ENCODE data around the gene ZFHX3. TPM values are rescaled to one million over a fixed set of nuclear protein-coding genes. Genes with fewer than 3 reads are reported as not detected.

ZFHX3 gene
- total and polyA plus RNA-seq, 2 of the 8 experiments (the other 6 are each of a cell fraction or from before 2014, with no cell fraction given), result 0.08 to 0.99 TPM

GRCh38 chr16:73049511-73049910, 1.6 kb upstream of the ZFHX3 start:
- Histone ChIP-seq H3K27me3 (replicated peaks in 1 of 4; ENCODE audit: control insufficient read depth in 3 of 4, extremely low read depth in 1 of 4, insufficient read depth in 3 of 4, low read length in 3 of 4) (peaks cover 55 to 96% (median 91%) of the 10 kb centered on the region in 4 experiments), H4K5ac (ENCODE audit: insufficient read length, low read depth, low read length) (no peak overlapping the region)

More at GRCh38 chr16:73049511-73049910, 1.6 kb upstream of the ZFHX3 start:
- no peak overlapping the region for H3K18ac ChIP-seq (ENCODE audit: extremely low read depth, low read length)
- TF ChIP-seq CBX8 (IDR thresholded peaks at IDR 0.05; ENCODE audit: borderline replicate concordance, low read depth, low read length), result 0 out of 2 replicates have a peak, but pooled peaks have one; percentile 33
- no peak for TF ChIP-seq POLR2A (IDR thresholded peaks at IDR 0.05; ENCODE audit: control extremely low read depth in 1 of 2, low read depth in 2 of 2, low read length in 2 of 2)
- no peak for TF ChIP-seq SIN3A (conservative IDR thresholded peaks at IDR 0.05 in 1 of 2, IDR thresholded peaks at IDR 0.05 in 1 of 2; ENCODE audit: low read depth in 1 of 2, low read length in 2 of 2)
- no peak overlapping the region for H2AK5ac ChIP-seq (ENCODE audit: low read depth, low read length)
- no peak for DNase-seq (ENCODE audit: low read depth in 1 of 2, low spot score in 2 of 2)
- H2BK20ac ChIP-seq (ENCODE audit: low read length), result no peak overlapping the region
- no peak overlapping the region for H2BK5ac ChIP-seq (ENCODE audit: low read depth, low read length)
- POLR2A ChIA-PET (ENCODE audit: partially characterized antibody), result interaction anchor here (1.0 to 1.9 kb wide), 4 partner anchors 9 to 14 kb away, joined by 3 to 8 read pairs (median 4); no protein-coding TSS in a partner anchor
- peaks cover 16% of the 10 kb centered on the region; the same call in 1 of the 2 replicates for H3K23me2 ChIP-seq (ENCODE audit: low read depth, low read length)
- peaks cover 22 to 25% of the 10 kb centered on the region in 2 experiments for H4K20me1 ChIP-seq (replicated peaks in 1 of 2; ENCODE audit: control insufficient read depth in 1 of 2, insufficient read depth in 2 of 2, low read length in 2 of 2)
- H3K23ac ChIP-seq (ENCODE audit: insufficient read length), result no peak overlapping the region
- no peaks in the 10 kb centered on the region for H3K79me2 ChIP-seq (ENCODE audit: control insufficient read depth in 1 of 2, insufficient read depth in 2 of 2, low read length in 2 of 2)
- no peak overlapping the region for H4K91ac ChIP-seq (replicated peaks; ENCODE audit: insufficient read length, low read length)
- no peak overlapping the region; the same call in 1 of the 2 replicates for H2BK12ac ChIP-seq (ENCODE audit: low read depth, low read length)
- no peak overlapping the region for H3K4ac ChIP-seq (replicated peaks; ENCODE audit: insufficient read length, low read depth, low read length)
- H3K36me3 ChIP-seq (ENCODE audit: control insufficient read depth in 2 of 4, insufficient read depth in 4 of 4, low read length in 3 of 4), result no peaks in the 10 kb centered on the region
- no peak overlapping the region for H3K27ac ChIP-seq (ENCODE audit: low read depth, low read length)
- 4% methylated on average over 4 of the region's 4 CpGs; no CpG with 5 or more reads in 1 of the 2 experiments for WGBS, 2 experiments (ENCODE audit: extremely low coverage in 1 of 2, insufficient coverage in 1 of 2, insufficient read length in 1 of 2, insufficient replicate concordance in 2 of 2, low coverage in 1 of 2, low lambda C conversion rate in 2 of 2, missing lambda C conversion rate in 1 of 2)
- peaks cover 18 to 41% (median 26%) of the 10 kb centered on the region in 4 experiments for H3K4me1 ChIP-seq (replicated peaks in 1 of 4; ENCODE audit: control insufficient read depth in 3 of 4, insufficient read depth in 4 of 4, low read length in 3 of 4)
- H3K14ac ChIP-seq (ENCODE audit: insufficient read length), result no peak overlapping the region
- H3K79me1 ChIP-seq (ENCODE audit: low read depth, low read length), result no peaks in the 10 kb centered on the region
- H2BK120ac ChIP-seq (replicated peaks; ENCODE audit: low read depth, low read length), result no peak overlapping the region
- H4K8ac ChIP-seq (ENCODE audit: extremely low read depth, insufficient read depth, low read length), result no peak overlapping the region
- H2AFZ ChIP-seq (ENCODE audit: low read length), result no peak overlapping the region
- no peaks in the 10 kb centered on the region for H3K9me3 ChIP-seq (ENCODE audit: insufficient read depth in 2 of 2, low read depth in 1 of 2, low read length in 1 of 2)
- H3K4me3 ChIP-seq (ENCODE audit: extremely low read depth in 1 of 4, insufficient read depth in 2 of 4, low read depth in 3 of 4, low read length in 4 of 4), result peak overlapping the region in 1 of 4 experiments; percentile 66; a peak in 1 of 8 replicates
- CTCF ChIA-PET (ENCODE audit: partially characterized antibody), result interaction anchor here (1.0 to 5.7 kb wide), 9 partner anchors 10 to 217 kb away, joined by 3 to 24 read pairs (median 7); no protein-coding TSS in a partner anchor
- FAIRE-seq, result no peak
- peak overlapping the region in 1 of 2 experiments; percentile 73; a peak in 1 of 4 replicates for H3K4me2 ChIP-seq (ENCODE audit: insufficient read depth in 1 of 2, low read depth in 2 of 2, low read length in 2 of 2)
- H3K56ac ChIP-seq (replicated peaks; ENCODE audit: insufficient read length, low read depth, low read length), result no peak overlapping the region
- no peak overlapping the region for H3K9ac ChIP-seq (replicated peaks in 1 of 4; ENCODE audit: extremely low read depth in 1 of 4, low read depth in 3 of 4, low read length in 3 of 4)
- no peak overlapping the region for H2BK15ac ChIP-seq (ENCODE audit: low read length)
